Breast epithelium (tissue), 4 donors: Measurements from ENCODE around the gene DLEC1. TPM values are rescaled to one million over a fixed set of nuclear protein-coding genes. Genes with fewer than 3 reads are reported as not detected.

Experiments used
- DNase-seq, 2 donors: peaks; one replicate each; pipeline ENCODE4 v3.0.0-alpha.2; 2019; ENCODE audit warnings: low spot score in 2 of 2
- H3K27ac ChIP-seq, 2 donors: fragments of 200-600 bp; sonication (generic) in 1 of 2; one replicate each; pipeline ENCODE4 v1.5.1; 2016 to 2019; ENCODE audit warnings: mild to moderate bottlenecking in 1 of 2
- H3K27me3 ChIP-seq, 2 donors: fragments of 200-600 bp; sonication (generic) in 1 of 2; one replicate each; pipeline versions ENCODE4 v1.5.1 to v1.6.0; 2017 to 2019; ENCODE audit warnings: control low read depth in 1 of 2, mild to moderate bottlenecking in 1 of 2
- H3K36me3 ChIP-seq: fragments of 200-600 bp; one replicate; pipeline ENCODE4 v1.5.1; 2019
- H3K4me1 ChIP-seq, 2 donors: fragments of 200-600 bp; sonication (generic); one replicate each; pipeline ENCODE4 v1.5.1; 2016 to 2019; ENCODE audit warnings: control low read depth in 1 of 2
- H3K4me3 ChIP-seq, 3 donors: fragments of 200-600 bp; sonication (generic); 1 replicate in 2 of 3; 2 replicates in 1 of 3; pipeline ENCODE4 v1.5.1; 2016 to 2019; ENCODE audit warnings: mild to moderate bottlenecking in 3 of 3, moderate library complexity in 2 of 3
- H3K9me3 ChIP-seq, 2 donors: fragments of 200-600 bp; sonication (generic) in 1 of 2; one replicate each; pipeline ENCODE4 v1.5.1; 2016 to 2019; ENCODE audit warnings: control low read depth in 1 of 2
- CTCF ChIP-seq, 3 donors: fragments of 450-650 bp; IDR thresholded peaks; one replicate each; pipeline ENCODE4 v1.5.1; 2016 to 2017; ENCODE audit warnings: antibody characterized with exemption in 3 of 3, mild to moderate bottlenecking in 3 of 3, moderate library complexity in 3 of 3
- POLR2A ChIP-seq: fragments of 450-650 bp; IDR thresholded peaks from one replicate; pipeline ENCODE4 v1.6.1; 2016; ENCODE audit warnings: antibody characterized with exemption, mild to moderate bottlenecking, moderate library complexity
- POLR2AphosphoS5 ChIP-seq, 3 donors: sonication (generic); formaldehyde crosslinking; IDR thresholded peaks; one replicate each; pipeline ENCODE4 v1.6.1; 2017; ENCODE audit warnings: antibody characterized with exemption in 3 of 3
- intact Hi-C: fragments of 100-400 bp; cut with DNase I; formaldehyde crosslinking; loops from one replicate; pipeline ENCODE4 v1.15.1; 2023; ENCODE audit warnings: low total_unique reads
- total RNA-seq, 3 donors: library from RNA; depleted of rRNA; stranded (reverse); fragments of >200 nt; gene quantifications; one replicate each; pipeline ENCODE4 v1.1.0, GENCODE V29; 2016

The DLEC1 gene
- total RNA-seq, 3 donors from 2014 or later, result 0.98 to 2.0 (median 1.1) TPM

- H3K27ac ChIP-seq, result no peak overlapping the region
- DNase-seq, result no peak
- TF ChIP-seq POLR2AphosphoS5 (IDR thresholded peaks at IDR 0.05) (no peak), POLR2A (no peak), CTCF (IDR thresholded peaks at IDR 0.05) (no peak)
- no peaks in the 10 kb centered on the region for H3K36me3 ChIP-seq
- H3K4me3 ChIP-seq, result no peak overlapping the region
- no peaks in the 10 kb centered on the region for H3K9me3 ChIP-seq
- intact Hi-C loops, result no loop called here
- no peaks in the 10 kb centered on the region for H3K27me3 ChIP-seq
- H3K4me1 ChIP-seq, result no peaks in the 10 kb centered on the region
Measured at GRCh38 chr3:38043486-38043885, 4.5 kb downstream of the DLEC1 start.

GRCh38 chr3:38046027-38046426 is 7.0 kb downstream of the DLEC1 start:
- DNase-seq, result no peak
- H3K4me3 ChIP-seq, result no peak overlapping the region
- TF ChIP-seq POLR2AphosphoS5 (IDR thresholded peaks at IDR 0.05), result no peak
- no peak for TF ChIP-seq POLR2A

GRCh38 chr3:38046821-38047220 is 7.8 kb downstream of the DLEC1 start:
- Histone ChIP-seq H3K36me3 (no peaks in the 10 kb centered on the region), H3K4me3 (no peak overlapping the region), H3K27ac (no peak overlapping the region), H3K27me3 (no peaks in the 10 kb centered on the region), H3K9me3 (no peaks in the 10 kb centered on the region), H3K4me1 (no peaks in the 10 kb centered on the region)
- TF ChIP-seq POLR2AphosphoS5 (IDR thresholded peaks at IDR 0.05), result no peak
- no peak for TF ChIP-seq POLR2A
- TF ChIP-seq CTCF (IDR thresholded peaks at IDR 0.05), result no peak
- DNase-seq, result no peak
- intact Hi-C loops, result no loop called here

More at GRCh38 chr3:38046027-38046426, 7.0 kb downstream of the DLEC1 start:
- H3K27me3 ChIP-seq, result no peaks in the 10 kb centered on the region
- H3K27ac ChIP-seq, result no peak overlapping the region
- H3K36me3 ChIP-seq, result no peaks in the 10 kb centered on the region
- intact Hi-C loops, result no loop called here
- H3K4me1 ChIP-seq, result no peaks in the 10 kb centered on the region
- H3K9me3 ChIP-seq, result no peaks in the 10 kb centered on the region

- Histone ChIP-seq H3K36me3 (no peaks in the 10 kb centered on the region), H3K27me3 (no peaks in the 10 kb centered on the region), H3K4me3 (no peak overlapping the region), H3K9me3 (no peaks in the 10 kb centered on the region), H3K27ac (no peak overlapping the region), H3K4me1 (no peaks in the 10 kb centered on the region)
- no peak for DNase-seq
- TF ChIP-seq CTCF (IDR thresholded peaks at IDR 0.05) (no peak), POLR2A (no peak), POLR2AphosphoS5 (IDR thresholded peaks at IDR 0.05) (no peak)
- intact Hi-C loops, result no loop called here
Measured at GRCh38 chr3:38047896-38048295, 8.9 kb downstream of the DLEC1 start.

GRCh38 chr3:38049358-38050126 is 10.5 kb downstream of the DLEC1 start:
- Histone ChIP-seq H3K36me3 (no peaks in the 10 kb centered on the region), H3K4me1 (no peaks in the 10 kb centered on the region), H3K27me3 (no peaks in the 10 kb centered on the region), H3K4me3 (no peak overlapping the region), H3K27ac (no peak overlapping the region), H3K9me3 (no peaks in the 10 kb centered on the region)
- intact Hi-C loops, result no loop called here
- no peak for DNase-seq
- TF ChIP-seq POLR2AphosphoS5 (IDR thresholded peaks at IDR 0.05), result no peak
- no peak for TF ChIP-seq CTCF (IDR thresholded peaks at IDR 0.05)
- no peak for TF ChIP-seq POLR2A
